HG02970 (cell line): ENCODE results near the gene MIB1.

ENCODE experiments used
- ATAC-seq: cut with Tn5 transposase; IDR thresholded peaks from one replicate; pipeline ENCODE4 v1.9.1; 2021; ENCODE audit warnings: mild to moderate bottlenecking, moderate library complexity, moderate number of reproducible peaks; ENCODE audit not compliant: unreplicated experiment, low FRiP score

MIB1 gene

GRCh38 chr18:21808185-21808584, 67.6 kb downstream of the MIB1 start:
- no peak for ATAC-seq

DNA sequence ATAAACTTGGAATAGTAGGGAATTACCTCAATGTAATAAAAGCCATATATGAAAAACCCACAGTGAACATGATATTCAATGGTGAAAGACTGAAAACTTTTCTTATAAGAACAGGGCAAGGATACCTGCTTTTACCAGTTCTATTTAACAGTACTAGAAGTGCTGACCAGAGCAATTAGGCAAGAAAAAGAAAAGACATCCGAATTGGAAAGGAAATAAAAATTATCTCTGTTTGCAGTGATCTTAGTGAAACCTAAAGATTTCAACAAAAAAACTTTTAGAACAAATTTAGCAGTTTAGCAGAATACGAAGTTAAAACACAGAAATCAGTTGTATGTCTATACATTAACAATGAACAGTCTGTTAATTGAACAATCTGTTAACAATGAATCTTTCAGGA, 69.1 kb downstream of the MIB1 start:
- ATAC-seq, result no peak

- no peak for ATAC-seq
Observed at GRCh38 chr18:21815101-21815500, 74.5 kb downstream of the MIB1 start.

DNA sequence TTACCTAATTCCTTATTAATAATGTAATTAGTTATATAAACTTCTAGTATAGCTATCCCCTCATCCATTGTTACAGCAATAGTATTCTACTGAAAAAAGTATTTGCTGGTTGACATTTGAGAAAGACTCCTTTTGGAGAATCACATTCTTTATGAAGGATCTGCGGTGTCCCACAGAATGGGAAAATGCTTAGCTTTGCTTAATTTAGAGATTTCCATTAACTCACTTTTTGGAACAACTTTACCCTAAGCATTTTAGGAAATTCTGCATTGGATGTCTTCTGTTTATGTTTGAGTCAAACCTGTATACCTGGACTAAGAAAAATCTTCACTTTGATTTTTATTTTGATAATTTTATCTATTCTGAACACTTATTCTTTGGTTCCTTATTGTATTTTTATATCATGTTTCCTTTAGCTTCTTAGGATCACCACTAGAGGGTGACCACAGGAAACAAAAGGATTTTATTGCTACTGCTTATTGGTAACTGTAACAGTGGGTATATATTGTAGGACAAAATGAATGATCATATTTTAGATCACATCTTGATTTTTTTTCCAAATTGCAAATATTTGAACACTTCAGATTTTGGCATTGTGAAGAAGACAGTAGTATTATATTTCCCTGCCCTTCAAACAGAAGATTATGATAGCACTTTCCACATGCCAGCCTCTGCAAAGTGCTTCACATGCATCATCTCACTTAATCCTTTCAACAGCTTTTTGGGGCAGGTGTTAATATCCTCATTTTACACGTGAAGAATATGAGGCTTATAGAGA, 79.6 kb downstream of the MIB1 start:
- ATAC-seq, result no peak

GRCh38 chr18:21820811-21821143, 80.2 kb downstream of the MIB1 start:
- ATAC-seq, result no peak

DNA sequence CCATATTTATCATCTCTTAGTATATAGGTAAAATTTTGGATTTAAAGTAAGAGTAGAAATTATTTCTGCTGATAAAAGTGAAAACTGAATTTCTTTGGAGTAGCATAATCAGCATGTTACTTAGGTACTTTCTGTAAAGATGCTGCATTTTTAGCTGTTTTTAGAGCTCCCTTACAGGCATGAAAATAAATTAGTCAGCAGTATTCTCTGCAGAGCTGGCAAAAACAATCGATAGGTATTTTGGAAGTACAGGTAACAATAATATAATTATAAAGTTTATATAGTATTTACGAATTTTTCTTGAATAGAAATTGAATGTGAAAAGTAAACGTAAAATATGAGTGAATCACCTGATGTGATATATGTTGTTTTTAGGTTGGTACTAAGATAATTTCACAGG, 83.3 kb downstream of the MIB1 start:
- ATAC-seq, result no peak

- no peak for ATAC-seq
Observed at GRCh38 chr18:21826196-21826595, 85.6 kb downstream of the MIB1 start.

GRCh38 chr18:21826641-21827302, 86.2 kb downstream of the MIB1 start:
- ATAC-seq, result no peak

DNA sequence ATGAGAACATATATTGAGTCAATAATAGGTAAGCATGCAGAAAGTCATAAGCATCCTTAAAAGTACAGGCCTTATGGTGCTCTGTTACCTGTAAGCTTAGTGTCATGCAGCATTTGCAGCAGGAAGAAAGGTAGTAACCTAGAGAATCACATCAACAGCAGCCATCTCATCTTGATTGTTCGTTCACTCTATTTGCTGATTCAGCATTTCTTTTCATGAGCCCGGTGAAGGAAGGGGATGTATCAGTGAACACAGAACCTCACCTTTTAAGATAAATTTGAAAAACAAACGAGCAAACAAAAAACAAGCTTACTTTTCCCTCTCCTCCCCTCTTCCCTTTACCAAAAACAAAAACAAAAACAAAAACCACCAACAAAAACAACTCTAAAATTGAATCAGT, 89.9 kb downstream of the MIB1 start:
- no peak for ATAC-seq

DNA sequence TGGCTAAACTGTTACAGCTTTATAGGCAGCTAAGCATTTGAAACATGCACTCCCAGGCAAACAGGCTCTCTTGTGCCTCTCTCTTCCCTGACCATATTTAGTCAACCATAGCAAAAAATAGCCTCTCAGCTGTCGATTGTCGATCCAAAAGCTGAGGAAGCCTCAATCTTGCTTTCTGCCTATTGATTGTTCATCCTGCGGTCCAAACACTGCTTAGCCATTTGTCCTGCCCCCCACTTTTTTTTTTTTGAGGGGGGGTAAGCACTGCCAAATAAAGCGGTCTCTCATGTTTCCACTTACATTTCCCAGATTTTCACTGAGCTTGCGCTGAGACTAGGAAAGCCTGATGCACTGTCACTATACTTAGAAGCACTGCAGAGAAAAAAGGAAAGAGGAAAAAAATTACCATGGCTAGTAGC, 90.8 kb downstream of the MIB1 start:
- ATAC-seq, result no peak

DNA sequence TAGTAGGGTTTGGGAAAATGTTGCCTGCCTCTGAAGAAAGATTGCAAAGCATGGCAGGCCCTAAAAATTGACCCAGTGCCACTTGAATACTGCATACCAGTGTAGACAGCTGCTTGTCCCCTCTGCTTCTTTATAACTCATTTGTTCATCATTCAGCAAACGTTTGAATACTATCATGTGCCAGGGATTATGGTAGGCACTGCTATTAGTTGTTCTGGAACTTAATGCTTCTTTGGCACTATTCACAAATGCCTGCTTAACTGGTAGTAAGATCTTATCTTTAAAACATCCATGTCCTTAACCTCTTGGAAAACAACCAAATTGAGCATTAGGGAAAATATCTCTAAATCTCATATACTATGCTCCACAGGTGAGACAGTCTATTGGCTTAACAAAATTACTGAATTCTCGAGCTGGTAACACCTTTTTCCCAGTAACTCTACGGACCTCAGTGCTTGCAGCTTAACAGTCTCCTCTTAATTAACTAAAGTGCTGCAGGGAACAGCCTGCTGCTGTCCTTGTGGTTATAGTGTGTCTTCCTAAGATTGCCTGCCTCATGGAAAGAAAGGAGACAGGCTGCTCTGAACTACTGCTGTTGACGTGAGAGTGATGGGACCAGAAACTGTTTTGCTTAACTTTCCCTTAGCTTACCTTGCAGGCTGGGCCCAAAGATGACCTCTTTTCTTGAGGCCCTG, 93.2 kb downstream of the MIB1 start:
- ATAC-seq, result no peak

DNA sequence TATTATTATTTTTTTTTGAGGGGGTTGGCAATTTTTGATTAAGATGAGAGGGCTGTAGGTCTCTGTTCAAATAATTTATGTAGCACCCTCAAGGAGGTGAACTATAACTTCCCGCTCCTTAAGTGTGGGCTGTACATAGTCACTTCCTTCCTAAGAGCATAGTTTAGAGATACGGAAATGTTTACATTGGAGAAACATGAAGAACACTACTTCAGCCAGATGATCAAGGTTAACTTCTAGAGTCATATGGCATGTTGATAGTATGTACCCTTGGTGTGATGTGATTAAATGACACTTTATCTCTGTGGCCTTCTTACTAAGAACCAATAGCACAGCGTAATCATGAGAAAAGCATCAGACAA, 93.7 kb downstream of the MIB1 start:
- no peak for ATAC-seq

- no peak for ATAC-seq
Observed at GRCh38 chr18:21841570-21841969, 101.0 kb downstream of the MIB1 start.

- no peak for ATAC-seq
Observed at GRCh38 chr18:21843341-21843740, 102.7 kb downstream of the MIB1 start.

DNA sequence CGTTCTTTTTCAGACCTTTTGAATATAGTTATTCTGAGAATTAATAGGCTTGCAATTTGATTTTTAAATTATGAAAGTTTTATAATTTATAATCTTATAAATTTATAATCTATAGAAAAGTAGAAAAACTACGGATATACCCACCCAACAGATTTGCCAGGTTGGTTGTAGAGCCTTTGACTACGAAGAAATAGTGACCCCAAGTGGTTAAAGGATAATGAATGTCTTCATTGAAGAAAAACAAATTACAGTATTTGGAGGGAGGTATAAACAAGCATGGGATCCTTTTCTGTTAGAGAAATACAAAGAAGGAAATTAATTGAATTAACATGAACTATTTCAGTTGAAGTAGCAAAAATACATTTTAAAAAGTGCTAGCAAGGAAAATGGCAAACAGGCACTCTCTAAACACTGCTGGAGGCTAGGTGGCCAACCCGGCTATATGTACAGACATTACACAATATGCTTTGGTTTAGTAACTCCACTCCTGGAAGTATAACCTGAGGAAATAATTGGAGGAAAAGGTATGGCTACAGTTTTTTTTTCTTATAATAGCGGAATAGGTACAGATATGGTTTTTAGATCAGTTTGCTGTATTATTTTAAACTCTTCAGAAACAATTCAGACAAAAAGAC, 110.9 kb downstream of the MIB1 start:
- ATAC-seq, result no peak

DNA sequence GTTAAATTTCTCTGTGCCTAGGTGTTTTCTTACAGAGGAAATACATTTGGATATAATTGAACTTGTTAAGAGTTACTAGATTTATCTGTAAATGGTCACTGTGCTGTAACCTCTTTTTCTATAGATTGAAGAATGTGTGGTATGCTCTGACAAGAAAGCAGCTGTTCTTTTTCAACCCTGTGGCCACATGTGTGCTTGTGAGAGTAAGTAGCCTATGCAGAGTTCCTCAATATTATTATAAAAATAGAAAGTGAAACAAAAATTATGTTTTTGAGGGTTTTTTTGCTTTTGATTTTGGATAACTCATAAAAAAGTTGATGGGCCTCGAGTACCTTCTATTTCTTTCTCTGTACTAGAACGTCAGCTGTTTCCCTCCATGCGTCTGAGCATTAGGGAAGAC, 112.4 kb downstream of the MIB1 start:
- ATAC-seq, result peak; percentile 76

DNA sequence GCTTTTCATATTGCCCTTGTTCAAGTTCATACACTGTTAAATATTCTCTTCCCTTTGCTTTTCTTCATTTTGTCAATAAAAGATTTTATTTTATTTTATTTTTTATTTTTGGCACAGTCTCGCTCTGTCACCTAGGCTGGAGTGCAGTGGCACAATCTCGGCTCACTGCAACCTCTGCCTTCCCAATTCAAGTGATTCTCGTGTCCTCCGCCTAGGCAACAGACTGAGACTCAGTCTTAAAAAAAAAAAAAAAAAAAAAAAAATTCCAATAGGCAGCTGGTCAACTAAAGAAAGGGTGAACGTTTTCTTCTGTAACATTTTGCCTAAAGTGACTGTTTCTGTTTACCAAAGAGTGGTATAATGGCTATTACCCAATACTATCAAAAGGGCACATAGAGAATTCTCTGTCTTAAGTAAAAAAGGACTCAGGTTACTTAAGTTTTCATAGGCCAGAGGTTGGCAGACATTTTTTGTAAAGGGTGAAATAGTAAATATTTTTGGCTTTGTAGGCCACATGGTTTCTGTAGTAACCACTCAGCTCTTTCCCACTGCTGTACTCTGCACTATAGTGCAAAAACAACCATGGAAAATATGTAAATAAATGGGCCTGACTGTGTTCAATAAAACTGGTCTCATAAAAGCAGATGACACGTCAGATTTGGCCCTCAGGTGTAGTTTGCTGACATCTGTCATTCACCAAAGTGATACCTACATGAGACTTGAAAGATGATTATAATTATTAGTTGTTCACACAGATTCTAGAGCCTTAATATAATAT, 113.4 kb downstream of the MIB1 start:
- no peak for ATAC-seq

DNA sequence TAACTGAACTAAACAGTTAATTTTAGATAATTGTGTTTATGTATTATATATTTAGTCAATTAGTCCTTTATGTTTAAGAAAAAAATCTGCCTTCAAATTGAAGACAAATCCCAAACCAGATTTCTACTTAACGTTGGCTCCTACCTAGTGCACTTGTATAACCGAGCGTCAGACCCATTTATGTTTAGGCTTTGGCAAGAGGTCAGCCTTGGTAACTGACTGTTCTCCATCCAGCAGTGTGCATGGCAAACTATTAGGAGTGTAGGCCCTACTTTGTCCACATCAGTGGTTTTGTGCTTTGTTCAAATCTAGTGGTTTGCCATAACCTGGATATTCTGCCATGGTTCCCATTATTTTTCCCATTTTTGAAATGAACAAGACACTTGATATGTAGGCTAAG, 114.8 kb downstream of the MIB1 start:
- no peak for ATAC-seq

GRCh38 chr18:21857871-21858270, 117.3 kb downstream of the MIB1 start:
- ATAC-seq, result no peak

DNA sequence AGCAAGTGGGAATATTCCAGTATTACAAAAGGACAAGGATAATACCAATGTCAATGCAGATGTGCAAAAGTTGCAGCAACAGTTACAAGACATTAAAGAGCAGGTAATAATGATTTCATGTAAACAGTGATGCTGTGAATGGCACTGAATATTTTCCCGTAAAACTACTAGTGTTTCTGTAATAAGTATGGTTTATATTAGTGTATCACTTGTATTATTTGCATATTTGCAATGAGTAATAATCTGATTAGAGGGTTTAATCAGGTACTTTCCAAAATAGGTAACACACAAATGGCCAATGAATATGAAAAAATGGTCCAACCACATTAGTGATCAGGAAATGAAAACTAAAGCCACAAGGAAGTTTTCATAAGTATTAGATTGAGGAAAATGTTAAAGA, 118.0 kb downstream of the MIB1 start:
- no peak for ATAC-seq

- ATAC-seq, result no peak
Observed at GRCh38 chr18:21864386-21864785, 123.8 kb downstream of the MIB1 start.
